Spleen (tissue), 11 donors: ENCODE measurements around the gene FKBP2. TPM values are rescaled to one million over a fixed set of nuclear protein-coding genes. Genes with fewer than 3 reads are reported as not detected.
A peak's percentile ranks its signal among the peaks of the same experiment; 100 is the strongest.

Experiments used
- DNase-seq: peaks from one replicate; pipeline ENCODE4 v3.0.0-alpha.2; 2020
- H3K27ac ChIP-seq, 8 donors: fragments of 200-600 bp; sonication (generic) in 7 of 8; 1 replicate in 4 of 8; 2 replicates in 4 of 8; pipeline versions ENCODE4 v1.5.0 to v1.8.0; 2016 to 2021; ENCODE audit warnings: inconsistent platforms in 4 of 8, mild to moderate bottlenecking in 4 of 8, moderate library complexity in 1 of 8
- H3K27me3 ChIP-seq, 7 donors: fragments of 200-600 bp; sonication (generic) in 6 of 7; replicated peaks in 1 of 7; 1 replicate in 4 of 7; 2 replicates in 3 of 7; pipeline versions ENCODE4 v1.5.0 to v1.8.0; 2016 to 2021; ENCODE audit warnings: inconsistent platforms in 3 of 7, mild to moderate bottlenecking in 1 of 7
- H3K36me3 ChIP-seq, 6 donors: fragments of 200-600 bp; sonication (generic) in 5 of 6; 1 replicate in 4 of 6; 2 replicates in 2 of 6; pipeline versions ENCODE4 v1.5.0 to v1.8.0; 2016 to 2021; ENCODE audit warnings: inconsistent platforms in 2 of 6
- H3K4me1 ChIP-seq, 6 donors: fragments of 200-600 bp; sonication (generic) in 5 of 6; 1 replicate in 3 of 6; 2 replicates in 3 of 6; pipeline versions ENCODE4 v1.5.0 to v1.8.0; 2016 to 2021; ENCODE audit warnings: inconsistent platforms in 3 of 6
- H3K4me3 ChIP-seq, 8 donors: fragments of 200-600 bp; sonication (generic) in 7 of 8; 1 replicate in 4 of 8; 2 replicates in 4 of 8; pipeline versions ENCODE4 v1.5.0 to v1.8.0; 2016 to 2021; ENCODE audit warnings: inconsistent platforms in 4 of 8, mild to moderate bottlenecking in 4 of 8, moderate library complexity in 2 of 8
- H3K9me3 ChIP-seq, 8 donors: fragments of 200-600 bp; sonication (generic) in 7 of 8; 1 replicate in 4 of 8; 2 replicates in 4 of 8; pipeline versions ENCODE4 v1.5.0 to v1.8.0; 2016 to 2021; ENCODE audit warnings: inconsistent platforms in 4 of 8
- POLR2A ChIP-seq, 3 donors: fragments of 450-650 bp; IDR thresholded peaks; one replicate each; pipeline ENCODE4 v1.5.1; 2017; ENCODE audit warnings: antibody characterized with exemption in 3 of 3, mild to moderate bottlenecking in 1 of 3
- POLR2AphosphoS5 ChIP-seq, 3 donors: sonication (generic); formaldehyde crosslinking; IDR thresholded peaks; one replicate each; pipeline ENCODE4 v1.5.1; 2017; ENCODE audit warnings: antibody characterized with exemption in 3 of 3
- WGBS, 5 donors: extraction: QIAGEN DNeasy Blood & Tissue Kit in 3 of 5; methylation state at CpG; one replicate each; pipeline versions ENCODE4 v1.1.5 to v1.1.7; 2013 to 2018; 5-methylcytosine and 5-hydroxymethylcytosine counted together
- intact Hi-C: fragments of 100-400 bp; cut with DNase I; formaldehyde crosslinking; loops from one replicate; pipeline ENCODE4 v1.15.0; 2023; ENCODE audit warnings: low total_unique reads
- polyA plus RNA-seq, 3 donors: library from polyadenylated mRNA; stranded (reverse); fragments of 200-250 nt; gene quantifications; one replicate each; pipeline ENCODE4 v1.2.1, GENCODE V29; 2013
- total RNA-seq, 7 donors: library from RNA; depleted of rRNA in 3 of 7; stranded (reverse); fragments of >200 nt in 3 of 7; fragmentation: NEBNext Ultra II Directional in 4 of 7; extraction: Animal tissue kit (Norgen Biotek cat#: 25700) in 4 of 7; gene quantifications; one replicate each; pipeline versions ENCODE4 v1.1.0 to v1.2.1, GENCODE V29; 2016 to 2021
- TF ChIP-seq, protein P1 (sequence below), 11 experiments: fragments of 200-600 bp in 7 of 11; fragments of 450-650 bp in 4 of 11; sonication (generic) in 4 of 11; IDR thresholded peaks in 8 of 11; conservative IDR thresholded peaks in 3 of 11; 1 replicate in 7 of 11; 2 replicates in 4 of 11; pipeline versions ENCODE4 v1.4.0 to v1.8.0; 2016 to 2021; ENCODE audit warnings: antibody characterized with exemption in 11 of 11, inconsistent platforms in 4 of 11, mild to moderate bottlenecking in 1 of 11
- donor health status: healthy with polysubstance abuse.
- donor health status: DM: no; HTN: no; CAD: no; lungs with moderate emphysema.
- donor health status: DM: no; HTN: no; CAD: no.
- donor health status: Bipolar disorder and iron deficiency.
- donor health status: healthy.
- donor health status: DM: no; HTN: no; CAD: no.
- donor health status: DM: yes; HTN: yes; CAD: no.

Gene FKBP2
- total and polyA plus RNA-seq, 10 donors = 26.9 to 104 (median 44.7) TPM

DNA sequence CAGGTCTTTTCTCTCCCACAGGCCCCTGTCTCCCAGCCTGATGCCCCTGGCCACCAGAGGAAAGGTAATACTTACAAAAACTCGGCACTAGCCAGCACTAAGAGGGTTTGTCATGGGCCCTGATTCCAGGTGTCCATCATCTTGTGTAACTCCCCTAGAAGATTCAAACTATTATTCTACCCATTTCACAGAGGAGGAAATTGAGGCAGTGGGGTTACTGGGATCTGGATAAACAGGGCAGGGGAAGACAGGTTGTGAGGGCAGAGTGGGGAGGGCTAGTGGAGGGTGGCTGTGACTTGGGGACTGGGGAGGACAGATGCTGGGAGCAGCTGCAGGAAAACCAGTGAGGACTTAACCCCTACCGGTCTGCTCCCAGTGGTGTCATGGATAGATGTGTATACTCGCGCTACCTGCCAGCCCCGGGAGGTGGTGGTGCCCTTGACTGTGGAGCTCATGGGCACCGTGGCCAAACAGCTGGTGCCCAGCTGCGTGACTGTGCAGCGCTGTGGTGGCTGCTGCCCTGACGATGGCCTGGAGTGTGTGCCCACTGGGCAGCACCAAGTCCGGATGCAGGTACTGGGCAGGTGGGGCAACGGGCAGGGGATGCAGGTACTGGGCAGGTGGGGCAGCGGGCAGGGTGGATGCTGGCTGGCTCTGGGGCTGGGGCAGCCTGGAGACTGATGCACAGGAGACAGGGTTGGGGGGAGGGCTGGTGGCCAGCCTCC is 5.3 kb upstream of the FKBP2 start:
- Histone ChIP-seq H3K4me3 (peak overlapping the region; percentile 67 to 96 (median 78)), H3K27ac (peak overlapping the region; percentile 72 to 93 (median 86)), H3K4me1 (peaks cover 34 to 94% (median 76%) of the 10 kb centered on the region in 6 donors), H3K36me3 (peaks cover 0 to 33% (median 18%) of the 10 kb centered on the region in 6 donors), H3K9me3 (no peaks in the 10 kb centered on the region), H3K27me3 (no peaks in the 10 kb centered on the region)
- DNase-seq = peak; percentile 81
- intact Hi-C loops = no loop called here
- 85 to 92% (median 88%) methylated on average over 4 to 12 of the region's 12 CpGs for WGBS, 5 donors
- no peak for TF ChIP-seq POLR2A (IDR thresholded peaks at IDR 0.05)
- TF ChIP-seq, protein P1, sequence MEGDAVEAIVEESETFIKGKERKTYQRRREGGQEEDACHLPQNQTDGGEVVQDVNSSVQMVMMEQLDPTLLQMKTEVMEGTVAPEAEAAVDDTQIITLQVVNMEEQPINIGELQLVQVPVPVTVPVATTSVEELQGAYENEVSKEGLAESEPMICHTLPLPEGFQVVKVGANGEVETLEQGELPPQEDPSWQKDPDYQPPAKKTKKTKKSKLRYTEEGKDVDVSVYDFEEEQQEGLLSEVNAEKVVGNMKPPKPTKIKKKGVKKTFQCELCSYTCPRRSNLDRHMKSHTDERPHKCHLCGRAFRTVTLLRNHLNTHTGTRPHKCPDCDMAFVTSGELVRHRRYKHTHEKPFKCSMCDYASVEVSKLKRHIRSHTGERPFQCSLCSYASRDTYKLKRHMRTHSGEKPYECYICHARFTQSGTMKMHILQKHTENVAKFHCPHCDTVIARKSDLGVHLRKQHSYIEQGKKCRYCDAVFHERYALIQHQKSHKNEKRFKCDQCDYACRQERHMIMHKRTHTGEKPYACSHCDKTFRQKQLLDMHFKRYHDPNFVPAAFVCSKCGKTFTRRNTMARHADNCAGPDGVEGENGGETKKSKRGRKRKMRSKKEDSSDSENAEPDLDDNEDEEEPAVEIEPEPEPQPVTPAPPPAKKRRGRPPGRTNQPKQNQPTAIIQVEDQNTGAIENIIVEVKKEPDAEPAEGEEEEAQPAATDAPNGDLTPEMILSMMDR (IDR thresholded peaks at IDR 0.05 in 8 of 11, conservative IDR thresholded peaks at IDR 0.05 in 3 of 11) = no peak

DNA sequence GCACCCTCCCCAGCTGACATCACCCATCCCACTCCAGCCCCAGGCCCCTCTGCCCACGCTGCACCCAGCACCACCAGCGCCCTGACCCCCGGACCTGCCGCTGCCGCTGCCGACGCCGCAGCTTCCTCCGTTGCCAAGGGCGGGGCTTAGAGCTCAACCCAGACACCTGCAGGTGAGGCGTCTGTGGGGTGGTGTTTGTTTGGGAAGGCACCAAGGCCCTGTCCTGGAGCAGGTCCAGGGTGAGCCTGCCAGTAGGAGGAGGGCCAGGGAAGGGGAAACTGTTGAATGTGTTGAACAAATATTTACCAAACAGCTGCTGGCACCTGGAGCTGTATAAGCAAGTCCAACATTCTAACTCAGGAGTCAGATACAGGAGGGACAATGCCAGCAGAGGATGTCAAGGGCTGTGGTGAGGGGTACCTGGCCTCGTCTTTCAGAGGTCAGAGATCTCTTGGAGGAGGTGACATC is 3.4 kb upstream of the FKBP2 start:
- intact Hi-C loops = no loop called here
- no peak for DNase-seq
- TF ChIP-seq POLR2AphosphoS5 (IDR thresholded peaks at IDR 0.05) = no peak
- TF ChIP-seq, protein P1 (IDR thresholded peaks at IDR 0.05 in 8 of 11, conservative IDR thresholded peaks at IDR 0.05 in 3 of 11) = no peak
- no peak for TF ChIP-seq POLR2A (IDR thresholded peaks at IDR 0.05)
- WGBS, 5 donors = 70 to 88% (median 82%) methylated on average over 12 of the region's 12 CpGs
- Histone ChIP-seq H3K4me3 (peak overlapping the region in 1 of 8 donors; percentile 35), H3K4me1 (peaks cover 27 to 85% (median 64%) of the 10 kb centered on the region in 6 donors), H3K9me3 (no peaks in the 10 kb centered on the region), H3K36me3 (peaks cover 0 to 33% (median 18%) of the 10 kb centered on the region in 6 donors), H3K27ac (peak overlapping the region in 7 of 8 donors; percentile 95 to 100 (median 99)), H3K27me3 (no peaks in the 10 kb centered on the region)

DNA sequence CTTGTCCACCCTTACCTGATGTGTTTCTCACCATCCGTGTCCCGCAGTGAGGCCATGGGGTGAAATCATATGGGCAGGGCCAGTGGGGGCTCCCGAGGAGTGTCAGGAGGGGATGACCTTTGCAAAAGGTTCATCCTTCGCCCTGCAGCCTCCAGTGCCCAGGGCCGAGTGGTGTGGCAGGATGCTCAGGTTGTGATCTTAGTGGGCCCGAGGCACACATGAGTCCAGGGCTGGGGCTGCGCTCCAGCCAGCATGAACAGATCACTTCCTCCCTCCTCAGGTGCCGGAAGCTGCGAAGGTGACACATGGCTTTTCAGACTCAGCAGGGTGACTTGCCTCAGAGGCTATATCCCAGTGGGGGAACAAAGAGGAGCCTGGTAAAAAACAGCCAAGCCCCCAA is 2.8 kb upstream of the FKBP2 start:
- peak overlapping the region in 1 of 8 donors; percentile 35 for H3K4me3 ChIP-seq
- peaks cover 25 to 85% (median 66%) of the 10 kb centered on the region in 6 donors for H3K4me1 ChIP-seq
- H3K36me3 ChIP-seq = peaks cover 0 to 37% (median 19%) of the 10 kb centered on the region in 6 donors
- intact Hi-C loops = no loop called here
- peak overlapping the region in 7 of 8 donors; percentile 95 to 100 (median 99) for H3K27ac ChIP-seq
- peak in 2 of 3 donors; percentile 40 to 47 for TF ChIP-seq POLR2AphosphoS5 (IDR thresholded peaks at IDR 0.05)
- TF ChIP-seq, protein P1 (IDR thresholded peaks at IDR 0.05 in 8 of 11, conservative IDR thresholded peaks at IDR 0.05 in 3 of 11) = no peak
- no peaks in the 10 kb centered on the region for H3K27me3 ChIP-seq
- peak; percentile 82 for DNase-seq
- WGBS, 5 donors = 75 to 90% (median 82%) methylated on average over 7 to 9 of the region's 9 CpGs
- no peaks in the 10 kb centered on the region for H3K9me3 ChIP-seq

DNA sequence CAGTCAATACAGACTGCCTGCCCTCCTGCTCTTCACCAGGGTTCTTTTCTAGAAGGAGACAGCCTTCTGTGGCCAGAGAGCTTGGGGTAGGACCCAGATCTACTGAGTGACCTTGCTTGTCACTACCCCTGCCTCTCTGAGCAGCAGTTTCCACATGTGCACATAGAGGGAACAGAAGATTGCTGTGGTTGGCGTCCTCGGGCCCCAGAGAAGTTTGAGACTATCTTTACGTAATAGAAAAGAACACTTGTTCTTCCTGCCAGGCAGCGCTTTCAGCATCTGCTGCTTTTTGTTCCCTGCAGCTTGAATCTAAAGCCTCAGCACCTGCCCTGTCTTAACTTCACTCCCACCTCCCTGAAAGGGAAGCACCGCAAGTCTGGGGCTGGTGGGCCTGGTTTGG is 1.9 kb upstream of the FKBP2 start:
- peaks cover 19 to 85% (median 65%) of the 10 kb centered on the region in 6 donors for H3K4me1 ChIP-seq
- no peaks in the 10 kb centered on the region for H3K27me3 ChIP-seq
- H3K9me3 ChIP-seq = no peaks in the 10 kb centered on the region
- no peak for DNase-seq
- H3K27ac ChIP-seq = peak overlapping the region; percentile 43 to 100 (median 98)
- H3K36me3 ChIP-seq = peaks cover 0 to 46% (median 26%) of the 10 kb centered on the region in 6 donors
- intact Hi-C loops = no loop called here
- TF ChIP-seq, protein P1 (IDR thresholded peaks at IDR 0.05 in 8 of 11, conservative IDR thresholded peaks at IDR 0.05 in 3 of 11) = no peak
- TF ChIP-seq POLR2AphosphoS5 (IDR thresholded peaks at IDR 0.05) (peak in 1 of 3 donors; percentile 61), POLR2A (IDR thresholded peaks at IDR 0.05) (no peak)
- H3K4me3 ChIP-seq = peak overlapping the region in 1 of 8 donors; percentile 35
- WGBS, 5 donors = 47 to 79% (median 66%) methylated on average over 5 of the region's 5 CpGs
